SU-DHL-6 (cell line): Measurements from ENCODE around the gene MCCC2.
A peak's percentile ranks its signal among the peaks of the same experiment; 100 is the strongest.
"Not testable (repeated sequence)": the region's sequence is repeated elsewhere in the genome, so short reads cannot be mapped to it uniquely, and the experiment has no call there.

Experiments
- H2AFZ ChIP-seq: fragments of 200-600 bp; sonication (generic); 2 replicates; pipeline ENCODE4 v1.6.1; 2014; ENCODE audit warnings: low read depth, mild to moderate bottlenecking, moderate library complexity, mixed read lengths, antibody characterized with exemption, low read length; ENCODE audit not compliant: severe bottlenecking
- H3F3A ChIP-seq: fragments of 200-600 bp; shearing (Covaris generic); 2 replicates; pipeline ENCODE4 v1.6.0; 2016; ENCODE audit warnings: antibody characterized with exemption, mild to moderate bottlenecking; ENCODE audit not compliant: insufficient read depth
- H3K27ac ChIP-seq: fragments of 200-600 bp; sonication (generic); 2 replicates; pipeline ENCODE4 v1.5.1; 2016; ENCODE audit warnings: low read depth, mild to moderate bottlenecking, low read length, moderate library complexity, mixed read lengths
- H3K27me3 ChIP-seq: fragments of 200-600 bp; sonication (generic), shearing (Covaris generic); 2 replicates; pipeline ENCODE4 v1.6.0; 2014; ENCODE audit warnings: mild to moderate bottlenecking, low read length
- H3K36me3 ChIP-seq: fragments of 200-600 bp; sonication (generic); 2 replicates; pipeline ENCODE4 v1.6.1; 2014; ENCODE audit warnings: mild to moderate bottlenecking, low read length, mixed read lengths
- H3K4me2 ChIP-seq: fragments of 300-600, 200-600 bp; shearing (Covaris generic), sonication (generic); 2 replicates; pipeline ENCODE4 v1.6.0; 2014; ENCODE audit warnings: low read length, low read depth, mild to moderate bottlenecking; ENCODE audit not compliant: poor library complexity, severe bottlenecking
- H3K4me3 ChIP-seq: fragments of 200-600 bp; sonication (generic); 2 replicates; pipeline ENCODE4 v1.5.1; 2014; ENCODE audit warnings: antibody characterized with exemption, low read length, mild to moderate bottlenecking, mixed read lengths; ENCODE audit not compliant: insufficient read depth, poor library complexity, severe bottlenecking
- H3K79me2 ChIP-seq: fragments of 200-600 bp; sonication (generic); 2 replicates; pipeline ENCODE4 v1.6.1; 2014; ENCODE audit warnings: mild to moderate bottlenecking, low read length, moderate library complexity; ENCODE audit not compliant: insufficient read depth
- H3K9ac ChIP-seq: fragments of 200-600 bp; sonication (generic); 2 replicates; pipeline ENCODE4 v1.7.0; 2014; ENCODE audit warnings: mild to moderate bottlenecking, low read length
- H3K9me2 ChIP-seq: fragments of 200-600 bp; sonication (generic); replicated peaks from 2 replicates; pipeline ENCODE4 v1.6.1; 2014; ENCODE audit warnings: low read length; ENCODE audit not compliant: insufficient read depth
- H3K9me3 ChIP-seq: fragments of 200-600 bp; sonication (generic); 2 replicates; pipeline ENCODE4 v1.6.1; 2014; ENCODE audit warnings: low read length, mixed read lengths; ENCODE audit not compliant: insufficient read depth
- H4K20me1 ChIP-seq: fragments of 200-600 bp; sonication (generic); 2 replicates; pipeline ENCODE4 v1.6.1; 2014; ENCODE audit warnings: low read depth, mild to moderate bottlenecking, antibody characterized with exemption, low read length, moderate library complexity, mixed read lengths
- CTCF ChIP-seq: fragments of 200-600 bp; sonication (generic); IDR thresholded peaks from one replicate; pipeline ENCODE4 v1.5.1; 2017; ENCODE audit warnings: antibody characterized with exemption, mild to moderate bottlenecking, low read length, moderate library complexity; ENCODE audit not compliant: insufficient read depth, poor library complexity, severe bottlenecking
- EZH2phosphoT487 ChIP-seq: fragments of 200-600 bp; sonication (generic), shearing (Covaris generic); conservative IDR thresholded peaks from 2 replicates; pipeline ENCODE4 v1.6.1; 2018; ENCODE audit warnings: mild to moderate bottlenecking, antibody characterized with exemption, low read length, moderate library complexity, mixed read lengths

The MCCC2 gene

GRCh38 chr5:71586941-71587765 lies at the start of gene MCCC2:
Gene MCCC2 (plus strand): TSS chr5:71587340. CDS start chr5:71587426, 86 bp downstream.
- Histone ChIP-seq H3K4me2 (peak within 1 kb of the TSS; percentile 87), H4K20me1 (no peaks in the 10 kb centered on the region), H3K27ac (peak within 1 kb of the TSS; percentile 69), H3K36me3 (no peaks in the 10 kb centered on the region), H3K9me3 (no peaks in the 10 kb centered on the region), H3K79me2 (peaks cover 48% of the 10 kb centered on the region), H3K9ac (peak within 1 kb of the TSS; percentile 74), H3K4me3 (peak within 1 kb of the TSS; percentile 78), H3K9me2 (no peaks in the 10 kb centered on the region), H3F3A (no peaks in the 10 kb centered on the region; the same call in 1 of the 2 replicates), H2AFZ (peak within 1 kb of the TSS; percentile 78), H3K27me3 (no peaks in the 10 kb centered on the region)
- no peak for TF ChIP-seq CTCF

GRCh38 chr5:71537687-71538086 lies 49.5 kb upstream of the MCCC2 start:
- Histone ChIP-seq H3K79me2 (no peaks in the 10 kb centered on the region), H3K4me3 (no peak overlapping the region), H3K9me3 (no peaks in the 10 kb centered on the region), H3K9me2 (no peaks in the 10 kb centered on the region), H4K20me1 (no peaks in the 10 kb centered on the region), H3F3A (no peaks in the 10 kb centered on the region), H2AFZ (no peak overlapping the region), H3K27me3 (no peaks in the 10 kb centered on the region), H3K9ac (no peak overlapping the region), H3K27ac (no peak overlapping the region), H3K36me3 (peaks cover 33% of the 10 kb centered on the region; the same call in 1 of the 2 replicates), H3K4me2 (no peak overlapping the region)
- TF ChIP-seq EZH2phosphoT487 = no peak
- TF ChIP-seq CTCF = no peak

GRCh38 chr5:71550885-71551284 lies 36.3 kb upstream of the MCCC2 start:
- not testable (repeated sequence) for H2AFZ ChIP-seq, H3K9ac ChIP-seq, H4K20me1 ChIP-seq, H3K79me2 ChIP-seq, H3K27ac ChIP-seq, H3K4me2 ChIP-seq, H3K4me3 ChIP-seq, H3K9me3 ChIP-seq, H3F3A ChIP-seq, H3K9me2 ChIP-seq, H3K27me3 ChIP-seq
- H3K36me3 ChIP-seq = peaks cover 38% of the 10 kb centered on the region

GRCh38 chr5:71551582-71551981 lies 35.6 kb upstream of the MCCC2 start:
- not testable (repeated sequence) for H2AFZ ChIP-seq, H3K4me3 ChIP-seq, H3K79me2 ChIP-seq, H3K27ac ChIP-seq, H3K9me3 ChIP-seq, H4K20me1 ChIP-seq, H3F3A ChIP-seq, H3K9me2 ChIP-seq, H3K9ac ChIP-seq, H3K4me2 ChIP-seq, H3K27me3 ChIP-seq
- peaks cover 44% of the 10 kb centered on the region for H3K36me3 ChIP-seq

GRCh38 chr5:71552026-71552749 lies 35.0 kb upstream of the MCCC2 start:
- not testable (repeated sequence) for H3K79me2 ChIP-seq, H3K4me2 ChIP-seq, H3K9ac ChIP-seq, H3K9me3 ChIP-seq, H2AFZ ChIP-seq, H4K20me1 ChIP-seq, H3K4me3 ChIP-seq, H3K9me2 ChIP-seq, H3K27me3 ChIP-seq, H3K27ac ChIP-seq, H3F3A ChIP-seq
- H3K36me3 ChIP-seq = peaks cover 47% of the 10 kb centered on the region
